Measurements from ENCODE around the gene PIEZO2. TPM values are rescaled to one million over a fixed set of nuclear protein-coding genes. Genes with fewer than 3 reads are reported as not detected.

Gene PIEZO2
- total and polyA plus RNA-seq, 2 of the 8 experiments (the other 6 are each of a cell fraction or from before 2014, with no cell fraction given) = 4.7 to 16.5 TPM

- Histone ChIP-seq H3K36me3 (ENCODE audit: control insufficient read depth in 2 of 4, insufficient read depth in 4 of 4, low read length in 3 of 4) (no peaks in the 10 kb centered on the region), H3K14ac (ENCODE audit: insufficient read length) (no peak overlapping the region), H2BK12ac (ENCODE audit: low read depth, low read length) (no peak overlapping the region), H3K79me1 (ENCODE audit: low read depth, low read length) (no peaks in the 10 kb centered on the region), H3K9ac (replicated peaks in 1 of 4; ENCODE audit: extremely low read depth in 1 of 4, low read depth in 3 of 4, low read length in 3 of 4) (no peak overlapping the region), H4K91ac (replicated peaks; ENCODE audit: insufficient read length, low read length) (no peak overlapping the region), H2AK5ac (ENCODE audit: low read depth, low read length) (no peak overlapping the region), H3K27me3 (replicated peaks in 1 of 4; ENCODE audit: control insufficient read depth in 3 of 4, extremely low read depth in 1 of 4, insufficient read depth in 3 of 4, low read length in 3 of 4) (no peaks in the 10 kb centered on the region), H2AFZ (ENCODE audit: low read length) (no peak overlapping the region), H3K27ac (ENCODE audit: low read depth, low read length) (no peak overlapping the region), H3K18ac (ENCODE audit: extremely low read depth, low read length) (no peak overlapping the region), H3K23ac (ENCODE audit: insufficient read length) (no peak overlapping the region), H3K4me1 (replicated peaks in 1 of 4; ENCODE audit: control insufficient read depth in 3 of 4, insufficient read depth in 4 of 4, low read length in 3 of 4) (no peaks in the 10 kb centered on the region), H3K9me3 (ENCODE audit: insufficient read depth in 2 of 2, low read depth in 1 of 2, low read length in 1 of 2) (no peaks in the 10 kb centered on the region), H4K8ac (ENCODE audit: extremely low read depth, insufficient read depth, low read length) (no peak overlapping the region), H3K23me2 (ENCODE audit: low read depth, low read length) (no peaks in the 10 kb centered on the region; the same call in 1 of the 2 replicates), H4K5ac (ENCODE audit: insufficient read length, low read depth, low read length) (no peak overlapping the region), H2BK5ac (ENCODE audit: low read depth, low read length) (no peak overlapping the region), H3K4me2 (ENCODE audit: insufficient read depth in 1 of 2, low read depth in 2 of 2, low read length in 2 of 2) (no peak overlapping the region), H3K4me3 (ENCODE audit: extremely low read depth in 1 of 4, insufficient read depth in 2 of 4, low read depth in 3 of 4, low read length in 4 of 4) (no peak overlapping the region), H3K4ac (replicated peaks; ENCODE audit: insufficient read length, low read depth, low read length) (no peak overlapping the region), H2BK20ac (ENCODE audit: low read length) (no peak overlapping the region), H3K79me2 (ENCODE audit: control insufficient read depth in 1 of 2, insufficient read depth in 2 of 2, low read length in 2 of 2) (no peaks in the 10 kb centered on the region), H2BK120ac (replicated peaks; ENCODE audit: low read depth, low read length) (no peak overlapping the region), H3K56ac (replicated peaks; ENCODE audit: insufficient read length, low read depth, low read length) (no peak overlapping the region), H2BK15ac (ENCODE audit: low read length) (no peak overlapping the region), H4K20me1 (replicated peaks in 1 of 2; ENCODE audit: control insufficient read depth in 1 of 2, insufficient read depth in 2 of 2, low read length in 2 of 2) (no peaks in the 10 kb centered on the region)
- FAIRE-seq = no peak
- ChIA-PET POLR2A (ENCODE audit: partially characterized antibody) (no interaction called here), CTCF (ENCODE audit: partially characterized antibody) (no interaction called here)
- no peak for DNase-seq (ENCODE audit: low read depth in 1 of 2, low spot score in 2 of 2)
- TF ChIP-seq FOSL1 (IDR thresholded peaks at IDR 0.05; ENCODE audit: insufficient read depth, low read depth, low read length) = no peak
- no peak for TF ChIP-seq PHF8 (conservative IDR thresholded peaks at IDR 0.05; ENCODE audit: low read depth, low read length)
- no peak for TF ChIP-seq TBP (IDR thresholded peaks at IDR 0.05; ENCODE audit: low read depth, low read length)
- no peak for TF ChIP-seq RAD21 (IDR thresholded peaks at IDR 0.05 in 1 of 2, conservative IDR thresholded peaks at IDR 0.05 in 1 of 2; ENCODE audit: low read depth in 2 of 2, low read length in 2 of 2)
- no peak for TF ChIP-seq TAF7 (optimal IDR thresholded peaks at IDR 0.05; ENCODE audit: borderline replicate concordance, low read depth, low read length)
- TF ChIP-seq TCF12 (IDR thresholded peaks at IDR 0.05; ENCODE audit: low read depth, low read length) = no peak
- TF ChIP-seq SP2 (IDR thresholded peaks at IDR 0.05; ENCODE audit: low read length) = no peak
- no peak for TF ChIP-seq CHD2 (IDR thresholded peaks at IDR 0.05; ENCODE audit: low read length)
- TF ChIP-seq BRCA1 (IDR thresholded peaks at IDR 0.05; ENCODE audit: low read depth, low read length) = no peak
- TF ChIP-seq TEAD4 (IDR thresholded peaks at IDR 0.05; ENCODE audit: low read depth, low read length) = no peak
- TF ChIP-seq KDM1A (IDR thresholded peaks at IDR 0.05; ENCODE audit: borderline replicate concordance, low read length) = no peak
- no peak for TF ChIP-seq MAX (IDR thresholded peaks at IDR 0.05)
- TF ChIP-seq CTBP2 (IDR thresholded peaks at IDR 0.05; ENCODE audit: borderline replicate concordance, insufficient read depth, insufficient read length, low read length) = no peak
- no peak for TF ChIP-seq USF2 (IDR thresholded peaks at IDR 0.05; ENCODE audit: low read length)
- 71% methylated on average over 4 of the region's 4 CpGs; no CpG with 5 or more reads in 1 of the 2 experiments for WGBS, 2 experiments (ENCODE audit: extremely low coverage in 1 of 2, insufficient coverage in 1 of 2, insufficient read length in 1 of 2, insufficient replicate concordance in 2 of 2, low coverage in 1 of 2, low lambda C conversion rate in 2 of 2, missing lambda C conversion rate in 1 of 2)
These were observed 248.9 kb downstream of the PIEZO2 start for GRCh38 chr18:10900435-10900834.
